H1 (cell line): Measurements from ENCODE around the gene CSF2RB. TPM values are rescaled to one million over a fixed set of nuclear protein-coding genes. Genes with fewer than 3 reads are reported as not detected.

Experiments used
- JUN ChIP-seq: IDR thresholded peaks from 2 replicates; pipeline ENCODE4 v1.6.1; 2011; ENCODE audit warnings: low read depth, mild to moderate bottlenecking, improper control_type of control experiment, low read length
- KDM1A ChIP-seq: fragments of 200-600, 300-600 bp; sonication (generic); IDR thresholded peaks from 2 replicates; pipeline ENCODE4 v1.7.1; 2016; ENCODE audit warnings: mild to moderate bottlenecking, low read length, borderline replicate concordance
- POLR2A ChIP-seq, 2 experiments: IDR thresholded peaks; 1 replicate in 1 of 2; 2 replicates in 1 of 2; pipeline ENCODE4 v1.6.1; 2011; ENCODE audit warnings: low read depth in 2 of 2, low read length in 2 of 2, mild to moderate bottlenecking in 2 of 2; ENCODE audit errors: control extremely low read depth in 1 of 2
- SIX5 ChIP-seq: IDR thresholded peaks from 2 replicates; pipeline ENCODE4 v1.6.1; 2011; ENCODE audit warnings: mild to moderate bottlenecking, low read depth, low read length
- SRF ChIP-seq: IDR thresholded peaks from 2 replicates; pipeline ENCODE4 v1.6.1; 2011; ENCODE audit warnings: mild to moderate bottlenecking, low read depth, low read length, moderate library complexity
- TEAD4 ChIP-seq: IDR thresholded peaks from 2 replicates; pipeline ENCODE4 v1.6.1; 2012; ENCODE audit warnings: low read depth, low read length, inconsistent platforms, mixed read lengths
- polyA plus RNA-seq, 7 experiments: library from polyadenylated mRNA; depleted of rRNA in 3 of 7; stranded (reverse) in 5 of 7; unstranded in 2 of 7; fragments of >200 nt in 5 of 7; fragments of 200-250 nt in 2 of 7; gene quantifications; 1 replicate in 5 of 7; 2 replicates in 1 of 7; 4 replicates in 1 of 7; pipeline versions ENCODE4 v1.2.1 to v1.2.3, GENCODE V29; 2011 to 2013; ENCODE audit warnings: missing spikeins in 2 of 7, mixed read lengths in 2 of 7
- total RNA-seq: library from RNA; stranded (reverse); fragmentation: NEBNext Ultra II Directional; extraction: Animal tissue kit (Norgen Biotek cat#: 25700); gene quantifications from 2 replicates; pipeline ENCODE4 v1.2.1, GENCODE V29; 2021
- TF ChIP-seq, protein P1 (sequence below): IDR thresholded peaks from 2 replicates; pipeline ENCODE4 v1.6.1; 2011; ENCODE audit warnings: low read length, improper control_type of control experiment
- TF ChIP-seq, protein P2 (sequence below): IDR thresholded peaks from 2 replicates; pipeline ENCODE4 v1.6.1; 2012; ENCODE audit warnings: inconsistent platforms

Gene CSF2RB
- total and polyA plus RNA-seq, 2 of the 8 experiments (the other 6 are each of a cell fraction or from before 2014, with no cell fraction given): not detected

DNA sequence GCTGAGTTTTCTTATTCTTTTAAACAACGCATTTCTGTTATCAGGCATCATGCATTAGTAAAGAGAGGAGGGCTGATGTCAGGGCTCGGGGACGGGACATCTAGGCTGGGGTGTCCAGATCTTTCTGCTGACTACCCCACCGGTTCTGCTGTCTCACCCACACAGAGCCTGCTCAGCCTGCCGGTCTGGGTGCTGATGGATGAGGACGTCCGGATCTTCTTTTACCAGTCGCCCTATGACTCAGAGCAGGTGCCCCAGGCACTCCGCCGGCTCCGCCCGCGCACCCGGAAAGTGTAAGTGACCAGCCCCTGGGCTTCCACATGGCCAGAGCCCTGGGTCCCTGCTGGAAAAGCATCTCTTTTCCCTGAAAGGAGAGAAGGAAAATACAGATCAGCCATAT, 43.2 kb upstream of the CSF2RB start (continued):
- TF ChIP-seq, protein P1, sequence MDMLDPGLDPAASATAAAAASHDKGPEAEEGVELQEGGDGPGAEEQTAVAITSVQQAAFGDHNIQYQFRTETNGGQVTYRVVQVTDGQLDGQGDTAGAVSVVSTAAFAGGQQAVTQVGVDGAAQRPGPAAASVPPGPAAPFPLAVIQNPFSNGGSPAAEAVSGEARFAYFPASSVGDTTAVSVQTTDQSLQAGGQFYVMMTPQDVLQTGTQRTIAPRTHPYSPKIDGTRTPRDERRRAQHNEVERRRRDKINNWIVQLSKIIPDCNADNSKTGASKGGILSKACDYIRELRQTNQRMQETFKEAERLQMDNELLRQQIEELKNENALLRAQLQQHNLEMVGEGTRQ: no peak
- TF ChIP-seq SIX5: no peak
- no peak for TF ChIP-seq POLR2A (IDR thresholded peaks at IDR 0.05; ENCODE audit: control extremely low read depth in 1 of 2, low read depth in 2 of 2, low read length in 2 of 2)
- no peak for TF ChIP-seq KDM1A
- no peak for TF ChIP-seq TEAD4
- TF ChIP-seq, protein P2, sequence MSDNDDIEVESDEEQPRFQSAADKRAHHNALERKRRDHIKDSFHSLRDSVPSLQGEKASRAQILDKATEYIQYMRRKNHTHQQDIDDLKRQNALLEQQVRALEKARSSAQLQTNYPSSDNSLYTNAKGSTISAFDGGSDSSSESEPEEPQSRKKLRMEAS: no peak
- no peak for TF ChIP-seq JUN
- no peak for TF ChIP-seq SRF
